Keratinocyte (primary cell): ENCODE data around the gene AP5Z1. TPM values are rescaled to one million over a fixed set of nuclear protein-coding genes. Genes with fewer than 3 reads are reported as not detected.

Source experiments
- DNase-seq: peaks from one replicate; pipeline ENCODE4 v3.0.0-alpha.2; 2011; ENCODE audit warnings: low read depth, missing footprints, low spot score
- FAIRE-seq: peaks from 2 replicates; lab custom pipeline; 2011; peaks lifted over from hg19 to GRCh38; lab: Jason Lieb, UNC
- H2AFZ ChIP-seq: 2 replicates; pipeline ENCODE4 v1.6.0; 2012; ENCODE audit warnings: low read length, control low read depth, inconsistent platforms; ENCODE audit not compliant: control insufficient read depth
- H3K27ac ChIP-seq: 2 replicates; pipeline ENCODE4 v1.5.1; 2011; ENCODE audit warnings: low read length; ENCODE audit not compliant: control insufficient read depth, insufficient read depth
- H3K27me3 ChIP-seq: 3 replicates; pipeline ENCODE4 v1.6.0; 2011; ENCODE audit warnings: low read length; ENCODE audit not compliant: control insufficient read depth, insufficient read depth; ENCODE audit errors: extremely low read depth
- H3K36me3 ChIP-seq, 2 experiments: 2 replicates in 1 of 2; 3 replicates in 1 of 2; pipeline ENCODE4 v1.5.1; 2011; ENCODE audit warnings: low read length in 2 of 2, mild to moderate bottlenecking in 1 of 2; ENCODE audit not compliant: control insufficient read depth in 2 of 2, insufficient read depth in 2 of 2; ENCODE audit errors: extremely low read depth in 1 of 2
- H3K4me1 ChIP-seq: 3 replicates; pipeline ENCODE4 v1.5.1; 2011; ENCODE audit warnings: low read length; ENCODE audit not compliant: control insufficient read depth, insufficient read depth; ENCODE audit errors: extremely low read depth
- H3K4me2 ChIP-seq: 3 replicates; pipeline ENCODE4 v1.6.0; 2011; ENCODE audit warnings: low read depth, low read length; ENCODE audit not compliant: control insufficient read depth, insufficient read depth; ENCODE audit errors: extremely low read depth
- H3K4me3 ChIP-seq, 3 experiments: fragments of 200-600 bp in 1 of 3; sonication (generic) in 1 of 3; 2 replicates in 2 of 3; 3 replicates in 1 of 3; pipeline ENCODE4 v1.5.1; 2011 to 2016; ENCODE audit warnings: low read length in 3 of 3, mild to moderate bottlenecking in 3 of 3, control low read depth in 2 of 3, inconsistent platforms in 1 of 3, low read depth in 1 of 3, mixed read lengths in 1 of 3, mixed run types in 1 of 3, moderate library complexity in 1 of 3; ENCODE audit not compliant: control insufficient read depth in 2 of 3, insufficient read depth in 2 of 3; ENCODE audit errors: extremely low read depth in 1 of 3
- H3K79me2 ChIP-seq: 2 replicates; pipeline ENCODE4 v1.6.0; 2012; ENCODE audit warnings: low read length; ENCODE audit not compliant: control insufficient read depth, insufficient read depth
- H3K9ac ChIP-seq: 3 replicates; pipeline ENCODE4 v1.6.0; 2011; ENCODE audit warnings: low read length; ENCODE audit not compliant: control insufficient read depth, insufficient read depth; ENCODE audit errors: extremely low read depth
- H3K9me1 ChIP-seq: 3 replicates; pipeline ENCODE4 v1.6.0; 2011; ENCODE audit warnings: low read length; ENCODE audit not compliant: control insufficient read depth, insufficient read depth; ENCODE audit errors: extremely low read depth
- H3K9me3 ChIP-seq: 2 replicates; pipeline ENCODE4 v1.5.1; 2012; ENCODE audit warnings: low read depth, low read length; ENCODE audit not compliant: control insufficient read depth
- H4K20me1 ChIP-seq: 3 replicates; pipeline ENCODE4 v1.6.0; 2011; ENCODE audit warnings: low read length; ENCODE audit not compliant: control insufficient read depth, insufficient read depth; ENCODE audit errors: extremely low read depth
- EZH2 ChIP-seq: IDR thresholded peaks from one replicate; pipeline ENCODE4 v1.6.1; 2012; ENCODE audit warnings: inconsistent platforms, mild to moderate bottlenecking, low read length, moderate library complexity
- dilution Hi-C: fragments of 300-500 bp; cut with MboI; formaldehyde crosslinking; loops from one replicate; pipeline ENCODE4 v1.7.0; 2020; ENCODE audit warnings: low sequenced_read_pairs; ENCODE audit not compliant: extremely low pct_ligation_motif_present
- polyA plus RNA-seq, 5 experiments: library from polyadenylated mRNA; depleted of rRNA in 3 of 5; stranded (reverse) in 3 of 5; stranded (forward) in 1 of 5; unstranded in 1 of 5; fragments of >200 nt; gene quantifications; 1 replicate in 1 of 5; 2 replicates in 3 of 5; 3 replicates in 1 of 5; pipeline versions ENCODE4 v1.2.1 to v1.2.3, GENCODE V29; 2011 to 2012; ENCODE audit warnings: missing spikeins in 2 of 5, low read depth in 1 of 5, low replicate concordance in 1 of 5
- TF ChIP-seq, protein P1 (sequence below), 3 experiments: IDR thresholded peaks in 1 of 3; conservative IDR thresholded peaks in 1 of 3; optimal IDR thresholded peaks in 1 of 3; 2 replicates in 2 of 3; 3 replicates in 1 of 3; pipeline versions ENCODE3 to v1.5.1; 2011; ENCODE audit warnings: low read length in 3 of 3, mild to moderate bottlenecking in 3 of 3, moderate library complexity in 2 of 3, control low read depth in 1 of 3, inconsistent platforms in 1 of 3; ENCODE audit not compliant: insufficient read depth in 2 of 3; ENCODE audit errors: extremely low read depth in 1 of 3

Gene AP5Z1
- polyA plus RNA-seq, 1 donor (not counting 4 experiments of a cell fraction or from before 2014, with no cell fraction given), result 12.6 TPM

DNA sequence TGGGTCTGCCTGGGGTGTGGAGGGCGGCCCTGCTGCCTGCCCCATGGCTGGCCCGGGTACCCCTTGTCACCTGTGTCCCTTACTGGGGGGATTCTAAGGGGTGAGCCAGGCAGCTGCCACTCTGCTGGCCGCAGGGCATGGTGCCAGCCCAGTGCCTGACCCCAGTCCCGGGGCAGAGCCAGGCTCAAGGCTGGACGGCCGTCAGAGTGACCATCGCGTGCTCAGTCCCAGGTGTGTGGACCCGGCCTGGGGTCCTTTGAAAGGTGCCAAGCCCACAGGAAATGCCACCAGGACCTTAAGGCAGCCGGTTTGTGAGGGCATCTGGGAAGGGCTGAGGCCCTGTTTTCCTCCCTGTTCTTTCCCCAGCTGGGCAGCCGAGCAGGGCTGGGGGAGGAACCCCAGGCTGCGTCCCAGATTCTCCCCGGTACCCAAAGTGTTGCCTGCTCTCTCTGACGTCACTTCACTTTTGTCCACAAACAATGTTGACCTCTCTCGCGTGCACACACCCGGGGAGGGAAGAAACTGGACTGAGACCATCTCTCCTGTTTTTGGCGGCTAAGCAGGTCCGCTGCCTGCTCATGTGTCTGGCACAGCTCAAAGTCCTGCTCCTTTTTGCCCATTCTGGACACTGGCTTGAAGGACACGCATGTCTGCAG, 48.8 kb downstream of the AP5Z1 start:
- H3K36me3 ChIP-seq, result no peaks in the 10 kb centered on the region
- no peak overlapping the region for H3K4me2 ChIP-seq
- no peak overlapping the region for H3K9ac ChIP-seq
- no peak overlapping the region for H3K27ac ChIP-seq
- no peaks in the 10 kb centered on the region for H3K79me2 ChIP-seq
- FAIRE-seq (no peak), DNase-seq (no peak)
- H3K4me1 ChIP-seq, result no peaks in the 10 kb centered on the region
- H3K4me3 ChIP-seq, result no peak overlapping the region
- no peak overlapping the region for H2AFZ ChIP-seq
- H3K9me3 ChIP-seq, result no peaks in the 10 kb centered on the region
- TF ChIP-seq, protein P1, sequence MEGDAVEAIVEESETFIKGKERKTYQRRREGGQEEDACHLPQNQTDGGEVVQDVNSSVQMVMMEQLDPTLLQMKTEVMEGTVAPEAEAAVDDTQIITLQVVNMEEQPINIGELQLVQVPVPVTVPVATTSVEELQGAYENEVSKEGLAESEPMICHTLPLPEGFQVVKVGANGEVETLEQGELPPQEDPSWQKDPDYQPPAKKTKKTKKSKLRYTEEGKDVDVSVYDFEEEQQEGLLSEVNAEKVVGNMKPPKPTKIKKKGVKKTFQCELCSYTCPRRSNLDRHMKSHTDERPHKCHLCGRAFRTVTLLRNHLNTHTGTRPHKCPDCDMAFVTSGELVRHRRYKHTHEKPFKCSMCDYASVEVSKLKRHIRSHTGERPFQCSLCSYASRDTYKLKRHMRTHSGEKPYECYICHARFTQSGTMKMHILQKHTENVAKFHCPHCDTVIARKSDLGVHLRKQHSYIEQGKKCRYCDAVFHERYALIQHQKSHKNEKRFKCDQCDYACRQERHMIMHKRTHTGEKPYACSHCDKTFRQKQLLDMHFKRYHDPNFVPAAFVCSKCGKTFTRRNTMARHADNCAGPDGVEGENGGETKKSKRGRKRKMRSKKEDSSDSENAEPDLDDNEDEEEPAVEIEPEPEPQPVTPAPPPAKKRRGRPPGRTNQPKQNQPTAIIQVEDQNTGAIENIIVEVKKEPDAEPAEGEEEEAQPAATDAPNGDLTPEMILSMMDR (optimal IDR thresholded peaks at IDR 0.05 in 1 of 3, IDR thresholded peaks at IDR 0.05 in 1 of 3, conservative IDR thresholded peaks at IDR 0.05 in 1 of 3; ENCODE audit: extremely low read depth in 1 of 3, insufficient read depth in 2 of 3, low read length in 3 of 3), result no peak
- TF ChIP-seq EZH2, result no peak
- no peaks in the 10 kb centered on the region for H4K20me1 ChIP-seq
- H3K9me1 ChIP-seq, result no peaks in the 10 kb centered on the region
- H3K27me3 ChIP-seq, result no peaks in the 10 kb centered on the region
- dilution Hi-C loops, result no loop called here

DNA sequence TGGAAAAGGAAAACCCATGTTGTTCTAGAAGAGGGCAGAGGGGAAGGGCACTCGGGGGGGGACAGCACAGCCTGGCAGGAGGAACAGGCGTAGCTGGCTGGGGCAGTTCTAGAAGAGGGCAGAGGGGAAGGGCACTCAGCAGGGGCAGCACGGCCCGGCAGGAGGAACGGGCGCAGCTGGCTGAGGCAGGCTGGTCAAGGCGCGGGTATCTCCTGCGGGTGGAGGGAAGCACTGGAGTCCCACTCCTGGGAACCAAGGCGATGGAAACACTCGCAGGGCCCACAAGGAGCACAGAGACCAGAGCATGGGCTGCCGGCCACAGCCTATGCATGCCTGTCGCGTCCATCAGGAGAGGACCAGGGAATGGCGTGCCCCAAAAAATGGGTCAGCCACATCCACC, 49.7 kb downstream of the AP5Z1 start:
- no peaks in the 10 kb centered on the region for H3K27me3 ChIP-seq
- H3K4me2 ChIP-seq, result no peak overlapping the region
- no peaks in the 10 kb centered on the region for H3K9me1 ChIP-seq
- no peaks in the 10 kb centered on the region for H3K9me3 ChIP-seq
- FAIRE-seq (no peak), DNase-seq (no peak)
- dilution Hi-C loops, result no loop called here
- H4K20me1 ChIP-seq, result no peaks in the 10 kb centered on the region
- TF ChIP-seq EZH2, result no peak
- TF ChIP-seq, protein P1 (optimal IDR thresholded peaks at IDR 0.05 in 1 of 3, IDR thresholded peaks at IDR 0.05 in 1 of 3, conservative IDR thresholded peaks at IDR 0.05 in 1 of 3; ENCODE audit: extremely low read depth in 1 of 3, insufficient read depth in 2 of 3, low read length in 3 of 3), result no peak
- H3K4me1 ChIP-seq, result no peaks in the 10 kb centered on the region
- no peak overlapping the region for H2AFZ ChIP-seq
- H3K79me2 ChIP-seq, result no peaks in the 10 kb centered on the region
- no peak overlapping the region for H3K27ac ChIP-seq
- H3K36me3 ChIP-seq, result no peaks in the 10 kb centered on the region
- H3K4me3 ChIP-seq, result no peak overlapping the region
- H3K9ac ChIP-seq, result no peak overlapping the region
